GM19395 (cell line): ENCODE measurements around the gene IVNS1ABP.
"Not testable (repeated sequence)": the region's sequence is repeated elsewhere in the genome, so short reads cannot be mapped to it uniquely, and the experiment has no call there.

ENCODE experiments used
- ATAC-seq: cut with Tn5 transposase; IDR thresholded peaks from one replicate; pipeline ENCODE4 v1.9.1; 2021; ENCODE audit warnings: mild to moderate bottlenecking, moderate library complexity; ENCODE audit not compliant: unreplicated experiment

Gene IVNS1ABP

GRCh38 chr1:185257950-185258208 lies 59.2 kb downstream of the IVNS1ABP start:
- ATAC-seq, result no peak

GRCh38 chr1:185257116-185257949 lies 59.7 kb downstream of the IVNS1ABP start:
- not testable (repeated sequence) for ATAC-seq

- ATAC-seq, result not testable (repeated sequence)
These were observed 61.4 kb downstream of the IVNS1ABP start for GRCh38 chr1:185255595-185255994.

- not testable (repeated sequence) for ATAC-seq
These were observed 64.6 kb downstream of the IVNS1ABP start for GRCh38 chr1:185252404-185252803.

- not testable (repeated sequence) for ATAC-seq
These were observed 65.1 kb downstream of the IVNS1ABP start for GRCh38 chr1:185251928-185252327.

- no peak for ATAC-seq
These were observed 67.0 kb downstream of the IVNS1ABP start for GRCh38 chr1:185250063-185250462.

GRCh38 chr1:185249563-185249962 lies 67.5 kb downstream of the IVNS1ABP start:
- no peak for ATAC-seq
